Thoracic aorta (tissue), 2 donors: Measurements from ENCODE around the gene CD163L1. TPM values are rescaled to one million over a fixed set of nuclear protein-coding genes. Genes with fewer than 3 reads are reported as not detected.
"Not testable (repeated sequence)": the region's sequence is repeated elsewhere in the genome, so short reads cannot be mapped to it uniquely, and the experiment has no call there.

Source experiments
- ATAC-seq: fragments of 150-250 bp; one replicate; pipeline ENCODE4 v1.8.0; 2017; ENCODE audit warnings: low read depth; ENCODE audit not compliant: insufficient number of reproducible peaks, low FRiP score
- DNase-seq: peaks from one replicate; pipeline ENCODE4 v3.0.0-alpha.2; 2020; ENCODE audit warnings: low spot score
- H3K27ac ChIP-seq, 2 donors: fragments of 200-600 bp; sonication (generic); 1 replicate in 1 of 2; 2 replicates in 1 of 2; pipeline ENCODE4 v1.5.1; 2016; ENCODE audit warnings: mild to moderate bottlenecking in 2 of 2, moderate library complexity in 2 of 2
- H3K27me3 ChIP-seq: fragments of 200-600 bp; sonication (generic); replicated peaks from 2 replicates; pipeline ENCODE4 v1.6.0; 2016; ENCODE audit warnings: mild to moderate bottlenecking; ENCODE audit not compliant: insufficient read depth
- H3K36me3 ChIP-seq: fragments of 200-600 bp; sonication (generic); one replicate; pipeline ENCODE4 v1.5.1; 2016
- H3K4me1 ChIP-seq, 2 donors: fragments of 200-600 bp; sonication (generic); 1 replicate in 1 of 2; 2 replicates in 1 of 2; pipeline versions ENCODE4 v1.5.1 to v1.6.0; 2016; ENCODE audit warnings: low read depth in 2 of 2, mild to moderate bottlenecking in 1 of 2; ENCODE audit not compliant: control insufficient read depth in 1 of 2
- H3K4me3 ChIP-seq: fragments of 200-600 bp; sonication (generic); 2 replicates; pipeline ENCODE4 v1.5.1; 2016; ENCODE audit warnings: mild to moderate bottlenecking
- H3K9me3 ChIP-seq: fragments of 200-600 bp; sonication (generic); 2 replicates; pipeline ENCODE4 v1.5.1; 2016
- CTCF ChIP-seq: fragments of 200-600 bp; sonication (generic); IDR thresholded peaks from one replicate; pipeline ENCODE4 v1.5.1; 2019; ENCODE audit warnings: antibody characterized with exemption
- total RNA-seq, 2 donors: library from RNA; depleted of rRNA; stranded (reverse); fragments of >200 nt; gene quantifications; one replicate each; pipeline versions ENCODE4 v1.1.0 to v1.2.3, GENCODE V29; 2016

The CD163L1 gene
- total RNA-seq, 2 donors from 2014 or later = 1.6 to 2.5 TPM

GRCh38 chr12:7351177-7351576 lies 92.8 kb downstream of the CD163L1 start:
- no peak for TF ChIP-seq CTCF
- no peak for ATAC-seq
- Histone ChIP-seq H3K9me3 (no peaks in the 10 kb centered on the region), H3K4me1 (no peaks in the 10 kb centered on the region), H3K4me3 (no peak overlapping the region), H3K27ac (no peak overlapping the region), H3K36me3 (no peaks in the 10 kb centered on the region), H3K27me3 (no peaks in the 10 kb centered on the region)
- no peak for DNase-seq

- H3K9me3 ChIP-seq = no peaks in the 10 kb centered on the region
- H3K4me1 ChIP-seq = no peaks in the 10 kb centered on the region
- TF ChIP-seq CTCF = no peak
- DNase-seq = no peak
- no peaks in the 10 kb centered on the region for H3K36me3 ChIP-seq
- no peak overlapping the region for H3K27ac ChIP-seq
- ATAC-seq = no peak
- H3K4me3 ChIP-seq = no peak overlapping the region
- no peaks in the 10 kb centered on the region for H3K27me3 ChIP-seq
These were observed 94.5 kb downstream of the CD163L1 start for GRCh38 chr12:7349418-7349817.

GRCh38 chr12:7346551-7347225 lies 97.3 kb downstream of the CD163L1 start:
- no peak for ATAC-seq
- H3K4me3 ChIP-seq = no peak overlapping the region
- no peaks in the 10 kb centered on the region for H3K9me3 ChIP-seq
- no peaks in the 10 kb centered on the region for H3K36me3 ChIP-seq
- no peak for TF ChIP-seq CTCF
- no peaks in the 10 kb centered on the region for H3K27me3 ChIP-seq
- no peaks in the 10 kb centered on the region for H3K4me1 ChIP-seq
- H3K27ac ChIP-seq = no peak overlapping the region
- DNase-seq = no peak

- Histone ChIP-seq H3K27me3 (no peaks in the 10 kb centered on the region), H3K9me3 (no peaks in the 10 kb centered on the region), H3K4me1 (no peaks in the 10 kb centered on the region), H3K27ac (no peak overlapping the region), H3K36me3 (no peaks in the 10 kb centered on the region), H3K4me3 (no peak overlapping the region)
- ATAC-seq = no peak
- no peak for DNase-seq
- no peak for TF ChIP-seq CTCF
These were observed 98.9 kb downstream of the CD163L1 start for GRCh38 chr12:7344833-7345606.

GRCh38 chr12:7339675-7340074 lies 104.3 kb downstream of the CD163L1 start:
- TF ChIP-seq CTCF = no peak
- no peak overlapping the region for H3K27ac ChIP-seq
- no peaks in the 10 kb centered on the region for H3K36me3 ChIP-seq
- ATAC-seq (no peak), DNase-seq (no peak)
- H3K4me3 ChIP-seq = no peak overlapping the region
- H3K9me3 ChIP-seq = no peaks in the 10 kb centered on the region
- H3K27me3 ChIP-seq = no peaks in the 10 kb centered on the region
- no peaks in the 10 kb centered on the region for H3K4me1 ChIP-seq

GRCh38 chr12:7337790-7338189 lies 106.2 kb downstream of the CD163L1 start:
- not testable (repeated sequence) for ATAC-seq, H3K9me3 ChIP-seq, DNase-seq

More at GRCh38 chr12:7337790-7338189, 106.2 kb downstream of the CD163L1 start:
- not testable (repeated sequence) for H3K27ac ChIP-seq, H3K4me3 ChIP-seq, H3K27me3 ChIP-seq, H3K36me3 ChIP-seq, H3K4me1 ChIP-seq
